Measurements from ENCODE around the gene GRN. TPM values are rescaled to one million over a fixed set of nuclear protein-coding genes. Genes with fewer than 3 reads are reported as not detected.

The GRN gene
- total and polyA plus RNA-seq, 2 of the 13 experiments (the other 11 are each of a cell fraction or from before 2014, with no cell fraction given), result 86.6 to 143 TPM

GRCh38 chr17:44363613-44364159 lies 18.6 kb downstream of the GRN start, which contains the start of gene FAM171A2 (continued):
- TF ChIP-seq UBTF (CRISPR knock-in tag; IDR thresholded peaks at IDR 0.05) (peak; percentile 82; the same call in 1 of the 2 replicates), CREB1 (IDR thresholded peaks at IDR 0.05) (no peak), CREB1 (CRISPR knock-in tag; IDR thresholded peaks at IDR 0.05) (no peak), ZNF556 (CRISPR knock-in tag; IDR thresholded peaks at IDR 0.05; ENCODE audit: borderline replicate concordance) (no peak), WIZ (CRISPR knock-in tag; IDR thresholded peaks at IDR 0.05) (no peak), ZNF574 (CRISPR knock-in tag; IDR thresholded peaks at IDR 0.05) (peak; percentile 54; the same call in 1 of the 2 replicates), ZNF552 (CRISPR knock-in tag; IDR thresholded peaks at IDR 0.05; ENCODE audit: borderline replicate concordance) (no peak), KDM2A (CRISPR knock-in tag; IDR thresholded peaks at IDR 0.05; ENCODE audit: borderline replicate concordance, low read depth) (peak; percentile 41; the same call in 1 of the 2 replicates), ZBTB4 (CRISPR knock-in tag; IDR thresholded peaks at IDR 0.05; ENCODE audit: borderline replicate concordance) (no peak), ZNF549 (CRISPR knock-in tag; IDR thresholded peaks at IDR 0.05) (no peak), GTF3A (CRISPR knock-in tag; conservative IDR thresholded peaks at IDR 0.05) (no peak), POLR2AphosphoS5 (IDR thresholded peaks at IDR 0.05; ENCODE audit: low read depth, low read length) (no peak), ZSCAN25 (CRISPR knock-in tag; IDR thresholded peaks at IDR 0.05) (0 out of 2 replicates have a peak, but pooled peaks have one; percentile 51), YY1 (IDR thresholded peaks at IDR 0.05; ENCODE audit: insufficient read depth, insufficient replicate concordance, low read depth, low read length) (peak; percentile 77), SP1 (IDR thresholded peaks at IDR 0.05) (no peak), SP1 (CRISPR knock-in tag; IDR thresholded peaks at IDR 0.05) (0 out of 2 replicates have a peak, but pooled peaks have one; percentile 40), ZFP62 (CRISPR knock-in tag; IDR thresholded peaks at IDR 0.05) (no peak), NR2F1 (CRISPR knock-in tag; IDR thresholded peaks at IDR 0.05) (no peak)
- TF ChIP-seq, protein P1, sequence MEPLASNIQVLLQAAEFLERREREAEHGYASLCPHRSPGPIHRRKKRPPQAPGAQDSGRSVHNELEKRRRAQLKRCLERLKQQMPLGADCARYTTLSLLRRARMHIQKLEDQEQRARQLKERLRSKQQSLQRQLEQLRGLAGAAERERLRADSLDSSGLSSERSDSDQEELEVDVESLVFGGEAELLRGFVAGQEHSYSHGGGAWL (CRISPR knock-in tag; IDR thresholded peaks at IDR 0.05), result 0 out of 2 replicates have a peak, but pooled peaks have one; percentile 26
- TF ChIP-seq, protein P2, sequence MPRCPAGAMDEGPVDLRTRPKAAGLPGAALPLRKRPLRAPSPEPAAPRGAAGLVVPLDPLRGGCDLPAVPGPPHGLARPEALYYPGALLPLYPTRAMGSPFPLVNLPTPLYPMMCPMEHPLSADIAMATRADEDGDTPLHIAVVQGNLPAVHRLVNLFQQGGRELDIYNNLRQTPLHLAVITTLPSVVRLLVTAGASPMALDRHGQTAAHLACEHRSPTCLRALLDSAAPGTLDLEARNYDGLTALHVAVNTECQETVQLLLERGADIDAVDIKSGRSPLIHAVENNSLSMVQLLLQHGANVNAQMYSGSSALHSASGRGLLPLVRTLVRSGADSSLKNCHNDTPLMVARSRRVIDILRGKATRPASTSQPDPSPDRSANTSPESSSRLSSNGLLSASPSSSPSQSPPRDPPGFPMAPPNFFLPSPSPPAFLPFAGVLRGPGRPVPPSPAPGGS (CRISPR knock-in tag; IDR thresholded peaks at IDR 0.05), result 0 out of 2 replicates have a peak, but pooled peaks have one; percentile 38
